Loucy (cell line): ENCODE data around the gene NXNL1.

ENCODE experiments used
- CTCF ChIP-seq: fragments of 200-600 bp; sonication (generic); conservative IDR thresholded peaks from 2 replicates; pipeline ENCODE4 v1.5.1; 2014; ENCODE audit warnings: mild to moderate bottlenecking, antibody characterized with exemption, low read length
- EZH2phosphoT487 ChIP-seq: fragments of 200-600 bp; IDR thresholded peaks from 2 replicates; pipeline ENCODE4 v1.6.1; 2018; ENCODE audit warnings: antibody characterized with exemption, mild to moderate bottlenecking, moderate library complexity, borderline replicate concordance

GRCh38 chr19:17460372-17461230 lies at the start of gene NXNL1:
- TF ChIP-seq CTCF, result no peak
- TF ChIP-seq EZH2phosphoT487, result no peak
